HG03103 (cell line): Measurements from ENCODE around the gene PI4KA.

Experiments used
- ATAC-seq: cut with Tn5 transposase; IDR thresholded peaks from one replicate; pipeline ENCODE4 v1.9.1; 2021; ENCODE audit warnings: low read depth; ENCODE audit not compliant: unreplicated experiment

PI4KA gene

DNA sequence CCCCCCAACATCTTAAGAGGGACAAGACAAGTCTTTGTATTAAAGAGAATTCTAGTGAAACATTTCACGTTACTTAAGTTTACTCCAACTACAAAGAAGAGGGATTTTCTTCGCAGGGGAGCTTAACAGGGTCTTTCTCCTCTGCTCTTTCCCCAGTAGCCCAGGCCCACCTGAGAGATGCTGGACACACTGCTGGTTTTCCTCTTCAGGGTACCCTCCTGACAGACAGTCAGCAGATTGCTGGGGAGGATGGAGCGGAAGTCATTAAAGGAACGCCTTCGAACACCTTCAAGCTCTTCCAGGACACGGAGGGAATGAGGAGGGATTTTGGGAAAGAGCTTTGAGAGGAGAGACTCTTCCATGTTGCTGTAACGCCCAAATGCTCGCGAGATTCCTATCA is 39.1 kb downstream of the PI4KA start:
- ATAC-seq, result no peak

DNA sequence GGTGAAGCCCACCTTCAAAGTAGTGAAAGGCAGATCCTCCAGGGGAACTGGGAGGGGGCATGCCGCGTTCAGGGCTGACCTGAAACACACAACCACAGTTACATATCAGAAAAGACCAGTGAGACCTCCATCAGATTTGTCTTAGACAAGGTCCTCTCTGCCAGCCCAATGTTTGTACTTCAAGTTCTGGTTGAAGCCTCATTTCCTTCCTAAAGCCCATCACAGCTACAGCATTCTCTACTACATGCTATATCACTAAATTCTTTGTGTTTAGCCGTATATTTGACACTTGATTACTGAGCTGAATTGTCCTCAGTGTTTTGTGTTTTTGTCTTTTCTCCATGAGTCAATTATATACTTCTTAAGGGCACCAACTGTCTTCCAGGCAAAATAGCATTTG is 40.1 kb downstream of the PI4KA start:
- ATAC-seq, result no peak

DNA sequence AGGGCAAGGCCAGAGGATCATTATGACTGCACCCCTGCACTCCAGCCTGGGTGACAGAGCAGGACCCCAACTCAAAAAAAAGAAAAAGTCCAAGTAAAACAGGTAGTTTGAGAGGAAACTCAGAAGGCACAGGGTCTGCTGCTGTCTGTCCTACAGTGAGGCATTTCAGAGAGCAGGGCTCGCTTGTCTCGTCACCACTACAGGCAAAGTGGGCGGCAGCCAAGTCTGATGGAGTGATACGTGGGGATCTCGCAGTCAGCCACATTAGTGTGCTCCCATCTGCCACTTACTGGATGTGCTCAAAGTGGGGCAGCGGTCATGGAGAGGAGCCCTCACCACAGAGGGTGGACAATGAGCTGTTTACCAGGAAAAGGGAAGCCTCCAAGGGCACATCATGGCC is 42.1 kb downstream of the PI4KA start:
- ATAC-seq, result no peak

DNA sequence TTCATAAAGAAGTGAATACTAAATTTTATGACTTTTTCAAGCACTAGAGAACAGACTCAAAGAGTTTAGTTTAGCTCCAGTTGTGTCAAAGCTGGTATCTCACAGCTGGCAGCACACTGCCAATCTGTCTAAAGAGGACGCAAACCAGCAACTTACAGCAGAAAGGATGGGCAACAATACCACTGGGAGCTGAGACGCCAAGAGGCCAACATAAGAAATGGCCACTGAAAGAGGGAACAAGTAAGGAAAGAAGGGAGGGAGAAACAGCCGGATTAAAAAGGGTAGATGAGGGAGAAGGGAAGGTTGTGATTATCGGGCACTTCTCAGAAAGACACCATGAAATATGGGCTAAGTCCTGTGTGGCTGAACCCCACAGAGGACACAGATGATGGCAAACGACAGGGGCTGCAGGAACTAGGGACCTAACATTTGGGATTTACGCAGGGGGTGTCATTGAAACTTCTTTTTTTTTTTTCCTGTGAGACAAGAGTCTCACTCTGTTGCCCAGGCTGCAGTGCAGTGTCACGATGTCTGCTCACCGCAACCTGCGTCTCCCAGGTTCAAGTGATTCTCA is 43.0 kb downstream of the PI4KA start:
- ATAC-seq, result no peak

- no peak for ATAC-seq
Measured at GRCh38 chr22:20814221-20814808, 44.3 kb downstream of the PI4KA start.

DNA sequence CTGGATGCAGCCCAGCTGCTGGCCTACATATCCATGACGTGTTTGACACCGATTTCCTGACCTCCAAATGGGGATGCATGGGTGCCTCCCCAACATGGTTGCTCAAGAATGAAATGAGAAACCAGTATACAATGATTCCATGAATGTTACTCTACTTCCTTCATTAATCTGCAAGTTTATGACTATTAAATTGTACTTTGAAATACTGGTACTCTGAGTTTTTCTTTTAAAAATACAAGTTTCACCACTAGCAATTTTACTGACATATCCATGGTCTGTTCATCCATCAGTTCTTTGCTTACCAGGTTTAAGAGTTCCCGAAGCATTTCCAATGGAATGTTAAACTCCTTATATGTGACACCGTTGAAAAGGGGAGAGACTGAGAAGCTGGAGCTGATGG is 45.6 kb downstream of the PI4KA start:
- no peak for ATAC-seq

DNA sequence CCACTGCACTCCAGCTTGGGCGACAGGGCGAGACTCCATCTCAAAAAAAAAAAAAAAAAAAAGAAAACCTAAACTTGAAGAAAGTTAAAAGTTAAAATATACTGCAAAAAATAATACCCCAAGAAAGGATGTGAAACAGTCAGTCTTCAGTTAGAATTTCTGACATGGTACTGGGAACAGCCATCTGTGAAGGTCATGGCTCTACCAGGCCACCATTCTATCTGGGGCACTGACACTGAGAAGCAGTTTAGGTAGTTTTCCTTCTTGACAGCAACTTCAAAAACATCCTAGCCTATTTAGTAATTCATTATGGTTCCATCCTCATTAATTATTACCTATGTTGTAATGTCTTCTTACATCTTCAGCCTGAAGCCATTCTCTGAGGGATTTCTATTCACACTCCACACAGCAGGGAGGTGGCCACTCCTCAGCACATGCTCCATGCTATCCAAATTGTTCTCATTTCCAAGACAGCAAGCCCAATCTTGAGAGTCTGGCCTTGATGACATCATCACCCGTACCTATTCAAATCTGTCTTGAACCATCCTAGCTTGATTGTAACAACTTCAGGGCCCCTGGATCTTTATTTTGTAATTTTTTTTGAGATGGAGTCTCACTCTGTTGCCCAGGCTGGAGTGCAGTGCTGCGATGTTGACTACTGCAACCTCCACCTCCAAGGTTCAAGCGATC is 46.5 kb downstream of the PI4KA start:
- no peak for ATAC-seq

DNA sequence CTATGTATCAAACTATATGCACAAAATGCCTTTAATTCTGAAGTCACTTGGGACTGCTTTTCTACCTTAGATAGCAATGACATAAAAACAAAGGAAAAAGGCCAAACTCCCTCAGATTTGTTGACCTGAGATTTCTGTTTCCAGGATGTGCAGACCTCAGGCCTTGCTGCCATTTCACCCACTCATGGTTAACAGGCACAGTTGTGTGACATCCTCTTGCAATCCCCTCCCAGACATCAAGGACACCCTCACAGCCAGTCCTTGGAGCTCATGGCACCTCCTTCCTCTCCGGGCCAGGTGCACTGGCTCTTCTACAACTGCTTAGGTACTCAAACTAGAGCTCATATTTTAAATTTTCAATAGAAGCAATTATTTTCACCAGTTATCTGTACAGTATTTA is 47.4 kb downstream of the PI4KA start:
- no peak for ATAC-seq

DNA sequence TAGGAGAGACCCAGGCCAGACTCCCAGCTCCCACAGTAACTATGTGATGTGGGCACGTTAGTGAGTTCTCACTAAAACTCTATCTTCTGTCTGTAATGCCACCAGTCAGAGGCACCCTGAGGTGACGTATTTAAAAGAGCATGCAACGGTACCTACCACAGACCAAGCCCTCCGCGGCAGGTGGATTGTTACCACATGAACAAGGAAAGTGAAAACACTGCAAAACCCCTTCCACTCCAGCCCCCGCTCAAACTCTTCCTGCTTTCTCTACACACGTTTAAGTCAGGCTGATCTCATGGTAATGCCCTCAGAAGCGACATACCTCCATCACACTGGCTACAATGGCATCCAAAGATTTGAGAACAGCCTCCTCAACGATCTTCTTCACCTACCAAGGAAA is 48.0 kb downstream of the PI4KA start:
- no peak for ATAC-seq

DNA sequence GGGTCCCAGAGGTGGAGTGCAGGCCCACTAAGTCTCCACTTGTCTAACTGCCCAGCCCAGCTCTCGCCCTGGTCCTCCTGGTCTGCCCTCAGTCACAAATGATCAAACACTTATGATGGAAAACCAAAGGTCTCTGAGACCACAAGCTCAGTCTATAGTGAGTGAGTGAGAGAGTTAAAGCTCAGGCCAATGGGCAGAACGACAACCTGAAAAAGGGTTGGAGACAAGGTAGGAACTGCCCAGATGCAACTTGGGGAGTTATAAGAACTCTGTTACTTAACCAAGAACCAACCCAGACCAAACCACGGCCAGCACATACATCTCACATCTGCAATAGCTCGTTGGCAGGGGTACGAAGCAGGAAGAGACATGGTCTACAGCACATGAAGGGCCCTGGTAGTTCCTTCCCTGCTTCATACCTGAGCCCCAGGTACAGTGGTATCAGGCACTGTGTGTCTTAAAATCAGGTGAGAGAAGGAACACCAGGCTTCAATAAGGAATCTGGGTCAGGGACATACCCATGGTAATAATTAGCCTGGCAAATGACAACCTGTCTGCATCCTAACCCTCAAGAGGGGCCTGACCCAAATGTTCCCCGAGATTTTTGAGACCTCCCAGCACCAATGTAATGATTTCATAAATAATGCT is 48.9 kb downstream of the PI4KA start:
- no peak for ATAC-seq

GRCh38 chr22:20808844-20809243 is 49.8 kb downstream of the PI4KA start:
- ATAC-seq, result no peak

DNA sequence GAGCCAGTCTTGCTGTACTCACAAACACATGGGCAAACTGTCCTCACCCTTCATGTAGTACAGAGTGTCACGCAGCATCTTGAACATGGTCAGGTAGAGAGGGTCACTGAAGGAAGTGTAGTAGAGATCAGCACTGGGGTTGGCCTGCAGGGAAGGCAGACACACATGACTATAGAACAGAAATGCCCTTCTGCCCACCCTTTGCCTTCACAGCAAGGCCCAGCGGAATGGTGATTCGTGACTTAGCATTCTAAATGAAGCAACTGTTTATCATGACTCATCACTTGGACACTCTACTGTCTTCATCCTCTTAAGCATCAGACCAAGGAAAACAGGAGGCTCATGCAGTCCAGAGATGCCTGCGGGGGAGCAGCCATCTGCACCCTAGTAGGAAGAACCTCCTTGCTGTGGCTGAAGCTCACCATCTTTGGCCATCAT is 51.3 kb downstream of the PI4KA start:
- ATAC-seq, result no peak

DNA sequence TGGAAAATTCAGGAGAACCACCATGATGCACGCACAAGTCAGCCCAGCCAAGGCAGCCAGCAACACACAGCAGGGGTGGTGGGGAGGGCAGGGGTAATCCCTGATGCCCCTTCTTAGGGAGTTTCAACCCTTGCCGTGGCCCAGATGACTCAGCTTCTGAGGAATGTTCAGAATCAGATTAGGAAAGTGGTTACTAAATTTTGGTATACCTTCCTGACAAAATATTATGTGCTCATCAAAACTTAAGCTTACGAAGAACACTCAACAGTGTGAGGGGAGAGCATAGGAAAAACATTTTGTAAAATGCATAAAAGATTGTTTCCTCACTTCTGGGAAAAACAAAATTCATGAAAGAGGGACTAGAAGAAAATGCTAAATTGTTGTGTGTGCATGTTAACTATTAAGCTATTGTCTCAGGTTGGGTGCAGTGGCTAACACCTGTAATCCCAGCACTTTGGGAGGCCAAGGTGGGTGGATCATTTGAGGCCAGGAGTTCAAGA is 52.6 kb downstream of the PI4KA start:
- no peak for ATAC-seq

DNA sequence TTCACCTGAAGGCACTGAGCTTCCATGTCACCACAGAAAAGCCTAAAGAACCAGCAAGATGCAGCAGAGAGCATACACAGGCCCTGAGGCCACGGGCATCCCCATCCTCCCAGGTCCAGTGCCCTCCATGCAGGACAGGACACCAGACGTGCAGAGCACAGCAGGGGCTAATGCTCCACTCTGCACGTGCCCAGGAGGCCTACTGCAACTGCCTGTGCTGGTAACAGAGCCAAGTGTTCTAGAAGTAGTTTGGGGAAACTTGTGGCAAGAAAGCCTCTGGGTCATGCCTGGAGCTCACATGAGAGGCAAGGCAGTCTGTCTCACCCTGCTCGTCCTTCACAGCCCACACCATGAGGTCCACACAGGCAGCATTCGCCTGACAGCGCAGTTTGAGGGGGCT is 54.0 kb downstream of the PI4KA start:
- no peak for ATAC-seq

- ATAC-seq, result no peak
Measured at GRCh38 chr22:20803696-20804324, 54.8 kb downstream of the PI4KA start.

GRCh38 chr22:20802922-20803553 is 55.6 kb downstream of the PI4KA start:
- ATAC-seq, result no peak

DNA sequence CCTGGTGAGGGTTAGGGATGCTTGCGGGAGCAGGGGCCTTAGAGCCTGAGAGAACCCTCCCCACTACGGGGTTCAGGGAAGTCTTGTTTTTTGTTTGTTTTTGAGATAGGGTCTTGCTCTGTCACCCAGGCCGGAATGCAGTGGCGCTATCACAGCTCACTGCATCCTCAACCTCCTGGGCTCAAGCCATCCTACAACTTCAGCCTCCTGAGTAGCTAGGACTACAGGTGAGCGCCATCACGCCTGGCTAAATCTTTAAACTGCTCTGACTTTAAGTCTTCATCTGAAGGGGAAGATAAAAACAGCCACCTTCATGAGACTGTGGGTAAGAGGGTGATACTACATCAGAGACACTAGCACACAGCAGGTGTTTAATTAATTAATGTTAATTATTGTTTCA is 56.2 kb downstream of the PI4KA start:
- ATAC-seq, result no peak

GRCh38 chr22:20799449-20799848 is 59.2 kb downstream of the PI4KA start:
- no peak for ATAC-seq

DNA sequence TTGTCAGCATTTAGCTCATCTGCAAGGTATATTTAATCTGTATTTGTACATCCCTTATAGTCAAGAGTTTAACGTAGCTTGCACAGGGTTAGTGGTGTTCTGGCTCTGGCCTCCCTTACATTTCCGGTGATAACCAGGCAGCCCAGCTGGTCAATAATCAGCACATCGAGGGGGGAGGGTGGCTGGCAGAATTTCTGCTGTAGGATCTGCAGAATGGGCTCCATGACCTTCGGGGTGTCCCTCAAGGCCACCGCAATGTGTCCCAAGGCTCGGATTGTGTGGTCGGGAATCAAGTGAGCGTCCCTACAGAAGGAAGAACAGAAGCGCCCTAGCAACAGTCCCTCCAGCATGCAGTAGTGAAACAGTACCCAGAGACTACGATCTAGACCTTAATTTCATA is 59.6 kb downstream of the PI4KA start:
- ATAC-seq, result no peak

DNA sequence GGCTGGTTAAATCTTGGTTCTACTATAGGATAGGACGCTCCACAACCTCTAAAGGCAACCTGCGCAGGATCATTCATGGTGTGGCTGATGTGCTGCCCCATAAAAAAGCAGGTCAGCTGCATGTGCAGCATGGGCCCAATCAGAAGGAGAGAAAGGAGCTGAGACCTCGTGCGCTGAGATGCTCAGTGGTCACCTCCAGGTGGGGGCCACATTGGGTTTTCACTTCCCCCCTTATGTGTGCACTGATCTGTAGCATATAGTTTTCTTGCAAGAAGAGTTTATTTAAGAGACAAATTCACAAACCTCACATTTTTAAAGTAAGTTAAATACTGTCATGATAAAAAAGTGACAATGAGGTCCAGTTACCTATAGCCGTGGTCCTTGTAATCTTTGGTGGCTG is 60.4 kb downstream of the PI4KA start:
- no peak for ATAC-seq

DNA sequence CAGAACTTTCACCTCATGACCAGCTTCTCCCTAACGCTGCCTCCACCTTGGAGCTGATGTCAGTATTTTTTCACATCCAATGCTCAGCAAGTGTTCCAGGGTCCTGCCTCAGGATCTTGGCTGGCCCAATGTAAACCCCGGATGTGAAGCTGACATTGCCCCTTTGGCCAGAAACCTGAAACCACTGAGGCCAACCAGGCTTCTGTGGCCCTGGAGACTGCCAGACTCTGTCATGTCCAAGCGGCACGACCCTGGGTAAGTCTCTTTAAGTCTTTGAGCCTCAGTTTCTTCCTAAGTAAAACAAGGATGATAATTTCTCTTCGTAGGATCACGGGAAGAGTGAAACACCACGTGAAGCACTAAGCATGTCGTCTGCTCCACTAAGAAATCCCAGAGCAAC is 61.9 kb downstream of the PI4KA start:
- ATAC-seq, result no peak
